DMS79 (cell line): ENCODE results near the gene PRMT7.

Experiments used
- DNase-seq: peaks from one replicate; lab custom pipeline; 2025; lab: John Stamatoyannopoulos, UW

PRMT7 gene

GRCh38 chr16:68347605-68348004, 36.8 kb downstream of the PRMT7 start:
- no peak for DNase-seq

DNA sequence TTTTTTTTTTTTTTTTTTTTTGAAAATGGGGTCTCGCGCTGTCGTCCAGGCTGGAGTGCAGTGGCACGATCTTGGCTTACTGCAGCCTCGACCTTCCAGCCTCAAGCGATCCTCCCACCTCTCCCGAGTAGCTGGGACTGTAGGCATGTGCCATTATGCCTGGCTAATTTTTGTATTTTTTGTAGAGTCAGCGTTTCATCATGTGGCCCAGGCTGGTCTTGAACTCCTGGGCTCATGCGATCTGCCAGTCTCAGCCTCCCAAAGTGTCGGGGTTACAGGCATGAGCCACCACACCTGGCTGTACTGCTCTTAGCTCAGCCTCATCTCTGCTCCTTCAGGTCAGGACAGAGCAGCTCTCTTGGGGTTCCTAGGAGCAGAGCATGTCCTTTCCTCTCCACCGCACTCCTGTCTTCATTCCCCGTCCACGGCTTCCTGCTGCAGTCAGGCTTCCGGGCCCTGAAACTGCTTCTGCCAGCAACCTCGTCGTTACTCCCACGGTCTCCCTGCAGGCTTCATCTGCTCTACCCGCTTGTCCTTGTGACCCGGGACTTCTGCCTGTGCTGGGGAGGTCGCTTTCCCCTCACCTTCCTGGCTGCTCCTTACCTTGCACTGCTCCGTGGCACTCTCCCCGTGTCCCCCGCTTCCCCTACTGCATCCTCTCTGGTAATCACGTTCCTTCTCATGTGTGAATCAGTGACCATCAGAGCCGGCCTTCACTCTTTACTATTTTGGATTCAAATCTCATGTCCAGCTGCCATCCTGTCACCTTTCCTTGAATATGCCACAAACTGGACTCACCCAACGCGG, 38.0 kb downstream of the PRMT7 start:
- DNase-seq = no peak

DNA sequence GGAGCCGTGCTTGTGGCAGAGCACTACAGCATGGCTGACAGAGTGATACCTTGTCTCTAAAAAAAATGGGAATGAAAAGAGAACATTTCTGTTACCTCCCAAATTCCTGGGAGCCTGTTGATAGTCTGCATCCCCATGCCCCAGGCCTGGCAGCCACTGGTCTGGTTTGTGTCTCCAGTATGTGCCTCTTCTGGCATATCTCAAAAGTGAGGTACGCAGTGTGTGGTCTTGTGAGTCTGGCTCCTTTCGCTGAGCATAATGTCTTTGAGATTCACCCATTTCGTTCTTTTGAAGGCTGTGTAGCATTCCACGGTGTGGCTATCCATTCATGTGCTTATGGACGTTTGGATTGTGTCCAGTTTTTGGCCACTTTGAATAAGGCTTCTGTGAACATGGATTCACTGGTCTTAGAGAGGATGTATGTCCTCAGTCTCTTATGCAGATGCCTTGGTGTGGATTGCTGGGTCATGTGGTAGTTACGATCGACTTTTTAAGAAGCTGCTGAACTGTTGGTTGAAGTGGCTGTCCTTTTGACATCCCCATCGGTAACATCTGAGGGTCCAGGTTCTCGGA, 39.1 kb downstream of the PRMT7 start:
- DNase-seq = no peak

DNA sequence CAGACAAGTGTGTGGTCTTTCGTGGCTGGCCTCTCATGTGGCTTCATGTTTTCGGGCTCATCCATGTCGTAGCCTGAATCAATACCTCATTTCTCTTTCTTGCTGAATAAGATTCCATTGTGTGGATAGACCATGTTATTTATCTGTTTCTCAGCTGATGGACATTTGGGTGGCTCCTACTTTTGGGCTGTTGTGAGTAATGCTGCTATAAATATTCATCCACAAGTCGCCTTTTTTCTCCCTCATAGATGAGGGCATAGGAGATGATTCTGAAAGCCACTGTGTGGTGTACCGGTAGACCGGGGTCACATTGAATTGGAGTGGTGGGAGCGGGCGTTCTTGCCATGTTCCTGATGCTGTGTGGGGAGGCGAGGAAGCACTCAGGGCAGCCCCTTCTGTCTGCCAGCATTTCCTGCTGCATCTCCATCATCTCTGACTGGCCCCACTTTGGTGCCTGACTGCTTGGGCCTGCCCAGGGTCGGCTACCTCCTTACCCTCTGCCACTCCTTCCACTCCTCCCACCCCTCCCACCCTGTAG, 40.1 kb downstream of the PRMT7 start:
- DNase-seq = no peak

DNA sequence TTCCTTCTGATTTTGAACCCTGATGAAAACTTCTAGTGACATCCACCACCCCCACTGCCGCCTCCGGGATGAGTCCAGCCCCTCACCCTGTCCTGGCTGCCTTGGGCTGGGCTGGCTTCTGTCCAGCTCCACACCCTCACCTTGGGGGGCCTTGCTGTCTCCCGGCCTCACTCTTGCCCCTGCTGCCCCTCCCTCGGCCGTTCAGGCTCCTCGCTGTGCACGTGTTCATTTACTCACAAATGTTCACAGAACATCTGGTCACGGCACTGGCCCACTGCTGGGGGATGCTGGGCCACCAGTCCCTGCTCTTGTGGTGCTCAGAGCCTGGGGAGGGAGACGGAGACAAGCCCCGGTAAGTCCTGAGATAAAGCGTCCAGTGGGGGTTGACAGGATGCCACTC, 40.6 kb downstream of the PRMT7 start:
- no peak for DNase-seq

DNA sequence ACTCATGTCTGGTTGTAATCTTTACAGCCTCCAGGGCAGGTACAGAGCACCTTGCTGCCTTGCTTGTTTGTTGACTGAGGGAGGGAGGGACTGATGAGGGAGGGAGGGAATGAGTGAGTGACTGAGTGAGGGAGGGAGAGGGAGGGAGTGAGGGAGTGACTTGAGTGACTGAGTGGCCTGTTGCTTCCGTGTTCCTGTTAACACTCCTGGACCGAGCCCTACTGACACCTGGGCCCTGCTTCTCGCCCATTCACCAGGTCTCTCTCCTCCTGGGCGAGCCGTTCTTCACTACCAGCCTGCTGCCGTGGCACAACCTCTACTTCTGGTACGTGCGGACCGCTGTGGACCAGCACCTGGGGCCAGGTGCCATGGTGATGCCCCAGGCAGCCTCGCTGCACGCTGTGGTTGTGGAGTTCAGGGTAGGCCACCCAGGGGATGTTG, 41.2 kb downstream of the PRMT7 start:
- no peak for DNase-seq

DNA sequence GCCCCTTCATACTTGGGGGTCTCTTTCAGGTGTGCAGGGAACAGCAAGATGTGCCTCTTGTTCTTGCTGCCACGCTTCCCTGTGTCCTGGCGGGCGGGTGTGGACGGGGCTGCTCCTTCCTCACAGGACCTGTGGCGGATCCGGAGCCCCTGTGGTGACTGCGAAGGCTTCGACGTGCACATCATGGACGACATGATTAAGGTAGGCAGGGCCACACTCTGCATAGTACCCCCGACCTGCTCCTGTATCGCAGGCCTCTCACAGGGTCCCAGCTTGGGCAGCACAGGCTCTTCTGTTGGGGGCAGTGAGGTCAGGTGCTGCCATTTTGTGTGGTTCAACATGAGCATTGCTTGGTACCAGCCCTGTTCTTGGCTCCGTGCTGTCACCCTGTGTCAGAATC, 42.5 kb downstream of the PRMT7 start:
- no peak for DNase-seq

- DNase-seq = no peak
Observed at GRCh38 chr16:68354816-68355215, 44.0 kb downstream of the PRMT7 start.

DNA sequence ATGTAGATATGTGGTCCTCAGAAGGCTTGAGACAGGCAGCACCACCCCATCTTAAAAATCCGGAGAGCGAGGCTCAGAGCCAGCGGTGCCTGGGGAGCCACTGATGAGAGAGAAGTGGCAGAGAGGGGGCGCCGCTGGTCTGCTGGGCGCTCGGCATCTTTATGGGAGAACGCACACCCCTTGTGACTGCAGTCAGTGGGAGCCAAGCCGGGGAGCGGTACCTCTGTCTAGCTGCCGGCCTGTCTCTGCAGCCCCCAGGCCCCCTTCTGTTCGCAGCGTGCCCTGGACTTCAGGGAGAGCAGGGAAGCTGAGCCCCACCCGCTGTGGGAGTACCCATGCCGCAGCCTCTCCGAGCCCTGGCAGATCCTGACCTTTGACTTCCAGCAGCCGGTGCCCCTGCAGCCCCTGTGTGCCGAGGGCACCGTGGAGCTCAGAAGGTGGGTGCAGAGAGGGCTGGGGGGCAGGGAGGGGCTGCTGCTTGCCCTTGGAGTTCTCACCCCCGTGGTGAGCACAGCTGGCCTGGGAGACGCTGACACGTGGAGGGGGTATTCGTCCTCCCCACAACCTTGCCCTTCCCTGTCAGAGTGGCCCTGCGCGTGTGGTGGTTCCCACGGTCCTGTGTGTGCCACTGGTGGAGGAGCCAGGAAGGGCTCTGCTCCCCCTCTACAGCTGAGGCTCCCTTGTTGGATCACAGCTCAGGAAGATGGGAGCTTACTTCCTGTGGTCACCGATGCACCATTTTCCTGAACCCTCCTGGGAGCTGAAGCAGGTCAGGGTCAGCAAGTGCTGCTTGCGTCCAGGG, 44.8 kb downstream of the PRMT7 start:
- DNase-seq = no peak

DNA sequence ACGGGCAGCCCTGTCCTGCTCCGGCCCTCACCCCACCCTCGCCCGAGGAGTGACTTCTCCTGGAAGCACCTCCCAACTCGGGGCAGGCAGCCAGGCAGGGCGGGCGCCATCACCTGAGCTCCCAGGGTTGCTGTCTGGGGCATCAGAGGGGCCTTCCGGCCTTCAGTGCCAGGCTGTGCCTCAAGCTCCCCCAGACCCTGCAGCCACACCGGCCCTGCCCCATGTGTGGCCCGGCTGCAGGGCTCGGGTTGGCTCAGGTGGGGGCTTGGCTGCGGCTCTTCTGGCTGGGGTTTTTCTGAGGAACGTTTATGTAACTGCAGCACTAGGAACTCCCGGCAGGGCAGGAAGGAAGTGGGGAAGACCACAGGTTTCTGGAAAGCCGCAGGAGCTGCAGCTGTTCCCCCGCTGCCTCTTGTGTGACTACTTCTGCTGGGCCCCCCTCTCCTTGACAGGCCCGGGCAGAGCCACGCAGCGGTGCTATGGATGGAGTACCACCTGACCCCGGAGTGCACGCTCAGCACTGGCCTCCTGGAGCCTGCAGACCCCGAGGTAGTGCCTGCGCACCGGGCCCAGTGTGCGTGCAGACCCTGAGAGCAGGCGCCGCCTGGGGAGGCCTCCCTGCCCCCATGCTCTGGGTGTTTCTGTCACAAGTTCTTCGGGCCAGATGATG, 45.6 kb downstream of the PRMT7 start:
- DNase-seq = no peak

- no peak for DNase-seq
Observed at GRCh38 chr16:68356919-68357286, 46.1 kb downstream of the PRMT7 start.

- no peak for DNase-seq
Observed at GRCh38 chr16:68357521-68357922, 46.7 kb downstream of the PRMT7 start.

GRCh38 chr16:68357923-68358322, 47.1 kb downstream of the PRMT7 start:
- no peak for DNase-seq

- no peak for DNase-seq
Observed at GRCh38 chr16:68358951-68359350, 48.1 kb downstream of the PRMT7 start.

DNA sequence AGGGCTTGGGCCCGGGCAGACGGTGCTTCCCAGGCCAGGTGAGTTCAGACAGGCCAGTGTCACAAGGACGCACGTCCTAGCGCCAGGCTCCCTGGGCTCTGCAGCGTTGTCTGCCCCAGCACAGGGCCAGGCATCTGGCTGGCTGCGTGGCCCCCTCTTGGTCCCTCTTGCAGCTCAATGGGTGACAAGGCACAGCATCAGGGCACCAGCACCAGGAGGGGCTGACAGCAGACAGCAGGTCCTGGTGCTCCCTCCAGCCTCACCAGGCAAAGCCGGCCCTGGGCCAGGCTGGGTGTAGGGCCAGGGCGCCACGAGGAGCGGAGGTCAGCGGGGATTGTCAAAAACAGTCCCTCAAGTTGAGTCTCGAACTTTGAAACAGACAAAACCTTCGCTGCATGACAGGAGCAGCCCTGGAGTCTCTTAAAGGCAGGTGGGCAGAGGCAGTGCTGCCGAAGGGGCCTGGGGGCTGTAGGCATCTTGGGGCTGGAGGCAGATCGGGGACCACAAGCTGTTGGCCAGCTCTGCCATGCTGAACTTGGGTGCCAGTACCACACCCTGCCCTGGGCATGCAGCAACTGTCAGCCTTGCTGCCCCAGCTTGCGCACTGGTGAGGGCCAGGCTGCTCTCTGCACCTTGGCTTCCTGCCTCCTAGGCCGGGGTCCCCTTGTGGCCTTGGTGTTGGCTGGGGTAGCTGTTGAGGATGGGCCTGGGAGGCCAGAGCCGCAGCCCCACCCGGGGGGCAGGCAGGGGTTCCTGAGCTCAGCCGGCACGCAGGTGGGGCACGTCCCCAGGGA, 48.8 kb downstream of the PRMT7 start:
- DNase-seq = no peak

- DNase-seq = no peak
Observed at GRCh38 chr16:68360547-68360946, 49.7 kb downstream of the PRMT7 start.

- DNase-seq = no peak
Observed at GRCh38 chr16:68360956-68361355, 50.1 kb downstream of the PRMT7 start.

GRCh38 chr16:68361485-68361884, 50.7 kb downstream of the PRMT7 start:
- no peak for DNase-seq

DNA sequence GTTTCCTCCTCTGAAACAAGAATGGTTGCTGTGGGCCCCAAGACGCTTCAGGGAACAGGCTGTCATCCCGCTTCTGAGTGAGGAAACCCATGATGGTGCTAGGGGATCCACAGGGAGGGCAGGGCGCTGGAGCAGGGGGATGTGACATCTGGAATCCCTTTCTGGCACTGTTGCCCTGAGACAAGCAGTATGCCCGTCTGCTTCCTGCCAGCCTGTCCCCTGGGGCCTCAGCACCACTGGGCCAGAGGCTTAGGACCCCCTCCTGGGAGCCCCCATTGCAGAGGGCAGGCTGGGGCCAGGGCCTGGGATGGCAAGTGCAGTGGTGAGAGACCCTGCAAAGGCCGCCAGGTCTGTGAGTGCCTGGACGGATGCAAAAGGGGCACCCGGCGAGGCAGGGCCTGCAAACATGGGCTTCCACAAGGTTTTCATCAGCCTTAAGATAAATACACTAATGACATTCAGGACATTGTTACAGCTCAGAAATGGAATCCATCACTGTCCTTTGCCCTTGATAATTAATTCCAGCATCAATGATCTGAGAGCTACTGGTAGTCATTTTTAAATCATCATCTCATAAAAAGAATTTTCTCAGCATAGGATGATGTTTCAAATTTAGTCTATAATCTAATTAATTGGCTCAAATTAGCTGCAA, 51.6 kb downstream of the PRMT7 start:
- DNase-seq = no peak

DNA sequence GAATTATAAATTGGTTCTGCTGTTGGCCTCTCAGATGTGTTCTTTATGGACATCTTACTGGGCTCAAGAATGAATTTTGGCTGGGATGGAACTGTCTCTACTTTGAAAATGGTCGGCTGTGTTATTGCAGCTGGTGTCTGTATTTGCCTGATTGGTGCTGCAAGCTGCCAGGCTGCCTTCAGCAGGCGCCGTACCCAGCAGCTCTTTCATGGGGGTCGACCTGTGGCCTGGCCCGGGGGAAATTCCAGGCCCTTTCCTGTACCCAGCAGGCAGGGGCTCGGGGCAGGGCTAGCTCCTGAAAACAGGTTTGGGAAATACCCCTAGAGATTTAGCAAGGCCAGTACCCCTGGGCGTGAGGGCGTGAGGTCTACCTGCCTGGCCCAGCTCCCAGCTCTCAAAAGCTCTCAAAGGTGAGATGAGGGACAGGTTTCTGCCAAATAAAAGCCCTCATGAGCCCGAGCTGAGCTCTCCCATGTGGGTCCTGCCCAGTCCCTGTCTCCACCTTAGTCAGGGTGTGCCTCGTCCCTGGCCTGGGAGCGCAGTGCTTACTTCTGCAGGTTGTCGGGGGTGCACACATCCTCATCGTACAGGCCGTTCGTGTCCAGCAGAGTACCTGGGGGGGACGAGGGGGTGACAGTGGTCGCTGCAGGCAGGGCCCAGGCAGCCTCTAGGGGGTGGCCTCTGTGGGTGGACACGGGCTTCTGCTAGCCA, 52.3 kb downstream of the PRMT7 start:
- DNase-seq = no peak
